GM12891 (cell line): ENCODE measurements around the gene VWA5B2.
A peak's percentile ranks its signal among the peaks of the same experiment; 100 is the strongest.

Experiments used
- DNase-seq: peaks from one replicate; pipeline ENCODE4 v3.0.0; 2011; ENCODE audit warnings: low spot score; ENCODE audit not compliant: insufficient read length
- FAIRE-seq: peaks from 2 replicates; lab custom pipeline; 2011; peaks lifted over from hg19 to GRCh38; lab: Jason Lieb, UNC
- PAX5 ChIP-seq: IDR thresholded peaks from 2 replicates; pipeline ENCODE4 v1.6.1; 2011; ENCODE audit warnings: low read length, moderate library complexity, mild to moderate bottlenecking; ENCODE audit not compliant: insufficient read depth, severe bottlenecking
- POLR2A ChIP-seq: IDR thresholded peaks from 2 replicates; pipeline ENCODE4 v1.6.1; 2011; ENCODE audit warnings: low read depth, low read length, control low read depth
- POLR2AphosphoS5 ChIP-seq: IDR thresholded peaks from 2 replicates; pipeline ENCODE4 v1.6.1; 2011; ENCODE audit warnings: low read depth, low read length, control low read depth
- POU2F2 ChIP-seq: IDR thresholded peaks from 2 replicates; pipeline ENCODE4 v1.6.1; 2011; ENCODE audit warnings: low read depth, mild to moderate bottlenecking, control low read depth, low read length, moderate library complexity
- SPI1 ChIP-seq: IDR thresholded peaks from 2 replicates; pipeline ENCODE4 v1.6.1; 2011; ENCODE audit warnings: low read depth, low read length, control low read depth
- TAF1 ChIP-seq: IDR thresholded peaks from 2 replicates; pipeline ENCODE4 v1.6.1; 2011; ENCODE audit warnings: low read depth, low read length, control low read depth

VWA5B2 gene

GRCh38 chr3:184289426-184289938 is 60.1 kb downstream of the VWA5B2 start:
- peak; percentile 57 for FAIRE-seq
- peak; percentile 75 for DNase-seq
- TF ChIP-seq POLR2A (no peak), SPI1 (no peak), POLR2AphosphoS5 (no peak), TAF1 (no peak), PAX5 (no peak), POU2F2 (no peak)

- FAIRE-seq: no peak
Observed at GRCh38 chr3:184290331-184290730, 60.9 kb downstream of the VWA5B2 start.

GRCh38 chr3:184291044-184291737 is 61.8 kb downstream of the VWA5B2 start:
- FAIRE-seq (no peak), DNase-seq (no peak)

More at GRCh38 chr3:184290331-184290730, 60.9 kb downstream of the VWA5B2 start:
- TF ChIP-seq PAX5 (no peak), POU2F2 (no peak), POLR2AphosphoS5 (no peak), SPI1 (no peak), POLR2A (no peak), TAF1 (no peak)
- no peak for DNase-seq

More at GRCh38 chr3:184291044-184291737, 61.8 kb downstream of the VWA5B2 start:
- TF ChIP-seq POLR2AphosphoS5: no peak
- no peak for TF ChIP-seq TAF1
- no peak for TF ChIP-seq PAX5
